H1 (cell line): ENCODE results near the gene H1-8. TPM values are rescaled to one million over a fixed set of nuclear protein-coding genes. Genes with fewer than 3 reads are reported as not detected.

Source experiments
- CTCF ChIA-PET: fragments of 300-600 bp; sonication (Branson Sonifier 250); formaldehyde crosslinking; loops from one replicate; lab custom pipeline; 2021; ENCODE audit not compliant: partially characterized antibody; lab: Charles Lee
- POLR2A ChIA-PET: fragments of 300-600 bp; sonication (Branson Sonifier 250); formaldehyde crosslinking; loops from one replicate; lab custom pipeline; 2021; ENCODE audit warnings: inconsistent platforms; ENCODE audit not compliant: partially characterized antibody; lab: Charles Lee
- DNase-seq, 2 experiments: peaks; one replicate each; pipeline versions ENCODE4 v3.0.0 to v3.0.0-alpha.2; 2010 to 2022; ENCODE audit warnings: low spot score in 2 of 2, low read depth in 1 of 2, mixed read lengths in 1 of 2
- FAIRE-seq: peaks from 2 replicates; lab custom pipeline; 2011; peaks lifted over from hg19 to GRCh38; lab: Jason Lieb, UNC
- H2AFZ ChIP-seq: 2 replicates; pipeline ENCODE4 v1.8.1; 2012; ENCODE audit warnings: low read length, inconsistent platforms
- H2AK5ac ChIP-seq: 2 replicates; pipeline ENCODE4 v1.6.1; 2013; ENCODE audit warnings: low read depth, low read length
- H2BK120ac ChIP-seq: replicated peaks from 2 replicates; pipeline ENCODE3; 2013; ENCODE audit warnings: low read depth, low read length, inconsistent platforms
- H2BK12ac ChIP-seq: 2 replicates; pipeline ENCODE4 v1.6.1; 2013; ENCODE audit warnings: low read depth, low read length
- H2BK15ac ChIP-seq: 2 replicates; pipeline ENCODE4 v1.6.1; 2013; ENCODE audit warnings: low read length
- H2BK20ac ChIP-seq: 2 replicates; pipeline ENCODE4 v1.6.1; 2013; ENCODE audit warnings: low read length
- H2BK5ac ChIP-seq: 2 replicates; pipeline ENCODE4 v1.6.1; 2013; ENCODE audit warnings: low read depth, low read length
- H3K14ac ChIP-seq: 2 replicates; pipeline ENCODE4 v1.6.1; 2013; ENCODE audit warnings: inconsistent platforms; ENCODE audit not compliant: insufficient read length
- H3K18ac ChIP-seq: 2 replicates; pipeline ENCODE4 v1.6.1; 2013; ENCODE audit warnings: low read length; ENCODE audit errors: extremely low read depth
- H3K23ac ChIP-seq: 2 replicates; pipeline ENCODE4 v1.6.1; 2013; ENCODE audit warnings: inconsistent platforms; ENCODE audit not compliant: insufficient read length
- H3K23me2 ChIP-seq: 2 replicates; pipeline ENCODE4 v1.6.1; 2013; ENCODE audit warnings: low read depth, low read length
- H3K27ac ChIP-seq: 2 replicates; pipeline ENCODE4 v1.6.1; 2011; ENCODE audit warnings: low read depth, low read length, inconsistent platforms
- H3K27me3 ChIP-seq, 4 experiments: replicated peaks in 1 of 4; 1 replicate in 1 of 4; 2 replicates in 3 of 4; pipeline versions ENCODE4 v1.6.1 to v1.8.1; 2011 to 2013; ENCODE audit warnings: low read length in 3 of 4, mild to moderate bottlenecking in 3 of 4, inconsistent platforms in 2 of 4, mixed read lengths in 2 of 4, moderate library complexity in 1 of 4; ENCODE audit not compliant: control insufficient read depth in 3 of 4, insufficient read depth in 3 of 4; ENCODE audit errors: extremely low read depth in 1 of 4
- H3K36me3 ChIP-seq, 4 experiments: 2 replicates each; pipeline versions ENCODE4 v1.6.1 to v1.8.1; 2011 to 2013; ENCODE audit warnings: mild to moderate bottlenecking in 4 of 4, low read length in 3 of 4, moderate library complexity in 2 of 4, control low read depth in 1 of 4, inconsistent platforms in 1 of 4; ENCODE audit not compliant: insufficient read depth in 4 of 4, control insufficient read depth in 2 of 4
- H3K4ac ChIP-seq: replicated peaks from 2 replicates; pipeline ENCODE3; 2013; ENCODE audit warnings: low read length, low read depth, mixed read lengths, inconsistent platforms; ENCODE audit not compliant: insufficient read length
- H3K4me1 ChIP-seq, 4 experiments: replicated peaks in 1 of 4; 1 replicate in 1 of 4; 2 replicates in 3 of 4; pipeline versions ENCODE4 v1.6.1 to v1.8.1; 2011 to 2013; ENCODE audit warnings: low read length in 3 of 4, inconsistent platforms in 2 of 4, mixed read lengths in 1 of 4; ENCODE audit not compliant: insufficient read depth in 4 of 4, control insufficient read depth in 3 of 4
- H3K4me2 ChIP-seq, 2 experiments: 2 replicates each; pipeline versions ENCODE4 v1.6.1 to v1.8.1; 2011 to 2013; ENCODE audit warnings: low read depth in 2 of 2, low read length in 2 of 2, control low read depth in 1 of 2, inconsistent platforms in 1 of 2, mild to moderate bottlenecking in 1 of 2; ENCODE audit not compliant: insufficient read depth in 1 of 2
- H3K4me3 ChIP-seq, 4 experiments: fragments of 200-600, 300-600 bp in 1 of 4; sonication (generic), shearing (Covaris generic), sonication (Bioruptor Twin) in 1 of 4; 2 replicates each; pipeline versions ENCODE4 v1.5.1 to v1.8.1; 2011 to 2016; ENCODE audit warnings: low read length in 4 of 4, low read depth in 3 of 4, control low read depth in 2 of 4, inconsistent platforms in 2 of 4, mild to moderate bottlenecking in 2 of 4, mixed read lengths in 1 of 4, moderate library complexity in 1 of 4; ENCODE audit not compliant: insufficient read depth in 2 of 4; ENCODE audit errors: extremely low read depth in 1 of 4
- H3K56ac ChIP-seq: replicated peaks from 2 replicates; pipeline ENCODE3; 2013; ENCODE audit warnings: low read depth, mild to moderate bottlenecking, mixed read lengths, low read length, inconsistent platforms; ENCODE audit not compliant: insufficient read length
- H3K79me1 ChIP-seq: 2 replicates; pipeline ENCODE4 v1.6.1; 2013; ENCODE audit warnings: low read depth, low read length, control low read depth
- H3K79me2 ChIP-seq, 2 experiments: 2 replicates each; pipeline versions ENCODE4 v1.6.1 to v1.8.1; 2012 to 2013; ENCODE audit warnings: low read length in 2 of 2, mild to moderate bottlenecking in 2 of 2, inconsistent platforms in 1 of 2; ENCODE audit not compliant: insufficient read depth in 2 of 2, control insufficient read depth in 1 of 2
- H3K9ac ChIP-seq, 4 experiments: replicated peaks in 1 of 4; 1 replicate in 1 of 4; 2 replicates in 3 of 4; pipeline versions ENCODE4 v1.6.1 to v1.8.1; 2011 to 2013; ENCODE audit warnings: low read depth in 3 of 4, low read length in 3 of 4, control low read depth in 2 of 4, mild to moderate bottlenecking in 2 of 4, moderate library complexity in 2 of 4, inconsistent platforms in 1 of 4; ENCODE audit errors: extremely low read depth in 1 of 4
- H3K9me3 ChIP-seq, 2 experiments: 2 replicates each; pipeline versions ENCODE4 v1.6.1 to v1.8.1; 2012 to 2013; ENCODE audit warnings: mild to moderate bottlenecking in 2 of 2, moderate library complexity in 2 of 2, control low read depth in 1 of 2, inconsistent platforms in 1 of 2, low read depth in 1 of 2, low read length in 1 of 2, mixed read lengths in 1 of 2; ENCODE audit not compliant: insufficient read depth in 2 of 2
- H4K20me1 ChIP-seq, 2 experiments: replicated peaks in 1 of 2; 2 replicates each; pipeline versions ENCODE3 to v1.8.1; 2011 to 2013; ENCODE audit warnings: inconsistent platforms in 2 of 2, low read length in 2 of 2, mild to moderate bottlenecking in 1 of 2; ENCODE audit not compliant: insufficient read depth in 2 of 2, control insufficient read depth in 1 of 2
- H4K5ac ChIP-seq: 2 replicates; pipeline ENCODE4 v1.6.1; 2013; ENCODE audit warnings: low read length, low read depth, mixed read lengths, inconsistent platforms; ENCODE audit not compliant: insufficient read length
- H4K8ac ChIP-seq: 2 replicates; pipeline ENCODE4 v1.8.0; 2013; ENCODE audit warnings: mild to moderate bottlenecking, moderate library complexity, low read length, inconsistent platforms; ENCODE audit not compliant: insufficient read depth; ENCODE audit errors: extremely low read depth
- H4K91ac ChIP-seq: replicated peaks from 2 replicates; pipeline ENCODE3; 2013; ENCODE audit warnings: low read length, mixed read lengths, inconsistent platforms; ENCODE audit not compliant: insufficient read length
- BRCA1 ChIP-seq: IDR thresholded peaks from 2 replicates; pipeline ENCODE4 v1.6.1; 2012; ENCODE audit warnings: low read depth, low read length, improper control_type of control experiment
- CHD2 ChIP-seq: IDR thresholded peaks from 2 replicates; pipeline ENCODE4 v1.6.1; 2012; ENCODE audit warnings: low read length, improper control_type of control experiment
- RFX5 ChIP-seq: IDR thresholded peaks from 2 replicates; pipeline ENCODE4 v1.6.1; 2011; ENCODE audit warnings: low read depth, low read length, improper control_type of control experiment, borderline replicate concordance
- SAP30 ChIP-seq: fragments of 300-600 bp; sonication (generic); IDR thresholded peaks from 2 replicates; pipeline ENCODE4 v1.7.1; 2012; ENCODE audit warnings: low read length, moderate library complexity, mild to moderate bottlenecking, inconsistent platforms; ENCODE audit not compliant: insufficient read depth, insufficient replicate concordance
- SRF ChIP-seq: IDR thresholded peaks from 2 replicates; pipeline ENCODE4 v1.6.1; 2011; ENCODE audit warnings: mild to moderate bottlenecking, low read depth, low read length, moderate library complexity
- TAF7 ChIP-seq: optimal IDR thresholded peaks from 2 replicates; pipeline ENCODE3; 2011; ENCODE audit warnings: low read depth, mild to moderate bottlenecking, inconsistent platforms, low read length, moderate library complexity, borderline replicate concordance
- USF2 ChIP-seq: IDR thresholded peaks from 2 replicates; pipeline ENCODE4 v1.6.1; 2011; ENCODE audit warnings: low read length, improper control_type of control experiment
- WGBS, 2 experiments: shearing (Covaris generic) in 1 of 2; methylation state at CpG; one replicate each; pipeline versions ENCODE4 v1.1.6 to v1.1.7; 2013 to 2015; ENCODE audit warnings: low lambda C conversion rate in 2 of 2, mixed read lengths in 2 of 2, inconsistent platforms in 1 of 2, low coverage in 1 of 2, missing lambda C conversion rate in 1 of 2; ENCODE audit not compliant: insufficient replicate concordance in 2 of 2, insufficient coverage in 1 of 2, insufficient read length in 1 of 2; ENCODE audit errors: extremely low coverage in 1 of 2, missing lambda C conversion rate in 1 of 2; 5-methylcytosine and 5-hydroxymethylcytosine counted together
- polyA plus RNA-seq, 7 experiments: library from polyadenylated mRNA; depleted of rRNA in 3 of 7; stranded (reverse) in 5 of 7; unstranded in 2 of 7; fragments of >200 nt in 5 of 7; fragments of 200-250 nt in 2 of 7; gene quantifications; 1 replicate in 5 of 7; 2 replicates in 1 of 7; 4 replicates in 1 of 7; pipeline versions ENCODE4 v1.2.1 to v1.2.3, GENCODE V29; 2011 to 2013; ENCODE audit warnings: missing spikeins in 2 of 7, mixed read lengths in 2 of 7
- total RNA-seq: library from RNA; stranded (reverse); fragmentation: NEBNext Ultra II Directional; extraction: Animal tissue kit (Norgen Biotek cat#: 25700); gene quantifications from 2 replicates; pipeline ENCODE4 v1.2.1, GENCODE V29; 2021

H1-8 gene
- total and polyA plus RNA-seq, 2 of the 8 experiments (the other 6 are each of a cell fraction or from before 2014, with no cell fraction given), result not detected

DNA sequence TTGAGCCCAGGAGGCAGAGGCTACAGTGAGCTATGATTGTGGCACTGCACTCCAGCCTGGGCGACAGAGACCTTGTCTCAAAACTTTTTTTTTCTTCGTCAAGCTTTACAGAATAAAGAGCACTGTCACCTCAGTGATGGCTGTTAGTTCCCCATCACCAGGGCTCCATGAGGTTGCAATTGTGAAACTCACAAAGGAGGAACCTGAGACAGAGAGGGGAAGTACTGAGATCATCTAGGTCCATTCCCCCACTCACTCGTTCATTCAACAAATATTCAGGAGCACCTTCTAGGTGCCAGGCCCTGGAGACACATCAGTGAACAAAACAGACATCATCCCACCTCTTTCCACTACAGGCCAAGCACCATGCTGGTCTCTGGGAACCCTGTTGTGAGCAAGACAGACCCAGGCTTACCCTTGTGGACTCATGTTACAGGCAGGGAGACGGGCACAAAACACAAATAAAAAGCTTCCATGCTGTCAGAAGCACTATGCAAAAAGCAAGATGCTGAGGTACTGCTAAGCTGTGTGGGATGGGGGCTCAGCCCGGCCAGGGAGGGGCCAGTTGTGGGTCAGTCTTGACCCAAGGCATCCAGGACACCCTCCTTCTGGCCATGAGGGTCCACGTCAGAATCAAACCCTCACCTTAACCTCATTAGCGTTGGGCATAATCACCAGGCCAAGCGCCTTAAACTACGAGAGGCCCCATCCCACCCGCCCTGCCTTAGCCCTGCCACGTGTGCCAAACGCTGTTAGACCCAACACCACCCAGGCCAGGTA lies 16.7 kb upstream of the H1-8 start:
- Histone ChIP-seq H3K36me3 (no peaks in the 10 kb centered on the region), H3K18ac (no peak overlapping the region), H3K14ac (no peak overlapping the region), H3K56ac (no peak overlapping the region), H2AFZ (no peak overlapping the region), H3K4me3 (no peak overlapping the region), H3K9me3 (no peaks in the 10 kb centered on the region), H3K27me3 (no peaks in the 10 kb centered on the region), H4K5ac (no peak overlapping the region), H3K9ac (no peak overlapping the region; a peak in 2 of 7 replicates), H3K27ac (no peak overlapping the region), H3K79me1 (no peaks in the 10 kb centered on the region), H2AK5ac (no peak overlapping the region), H3K79me2 (no peaks in the 10 kb centered on the region), H2BK120ac (no peak overlapping the region), H3K23me2 (peaks cover 2% of the 10 kb centered on the region; the same call in 1 of the 2 replicates), H3K4me2 (peak overlapping the region in 1 of 2 experiments; percentile 42; a peak in 2 of 4 replicates), H3K4ac (no peak overlapping the region), H2BK5ac (no peak overlapping the region), H4K91ac (no peak overlapping the region), H2BK12ac (0 out of 2 replicates have a peak overlapping the region, but pooled peaks have one; percentile 76), H2BK15ac (no peak overlapping the region), H4K20me1 (no peaks in the 10 kb centered on the region), H3K4me1 (peaks cover 3 to 21% (median 9%) of the 10 kb centered on the region in 4 experiments), H3K23ac (no peak overlapping the region), H4K8ac (no peak overlapping the region), H2BK20ac (no peak overlapping the region; the same call in 1 of the 2 replicates)
- DNase-seq, result peak in 1 of 2 experiments; percentile 47
- ChIA-PET CTCF (interaction anchor here (0.7 to 1.9 kb wide), 11 partner anchors 8 to 1487 kb away, joined by 3 to 4 read pairs (median 3); no protein-coding TSS in a partner anchor), POLR2A (interaction anchor here (0.9 to 2.7 kb wide), 7 partner anchors 8 to 67 kb away, joined by 3 to 12 read pairs (median 5); no protein-coding TSS in a partner anchor)
- WGBS, 2 experiments, result 77% methylated on average over 11 of the region's 12 CpGs; no CpG with 5 or more reads in 1 of the 2 experiments
- FAIRE-seq, result no peak
- no peak for TF ChIP-seq SAP30
- TF ChIP-seq CHD2, result no peak
- no peak for TF ChIP-seq RFX5
- TF ChIP-seq BRCA1, result no peak
- no peak for TF ChIP-seq SRF
- no peak for TF ChIP-seq USF2
- TF ChIP-seq TAF7, result no peak
